Uterus (tissue), 2 donors: ENCODE measurements around the gene SLC25A21.

Experiments used
- POLR2A ChIP-seq, 2 donors: fragments of 450-650 bp; IDR thresholded peaks; one replicate each; pipeline ENCODE4 v1.6.1; 2016; ENCODE audit warnings: antibody characterized with exemption in 2 of 2, mild to moderate bottlenecking in 1 of 2, moderate library complexity in 1 of 2
- TF ChIP-seq, protein P1 (sequence below), 4 experiments: fragments of 200-600 bp in 2 of 4; fragments of 450-650 bp in 2 of 4; sonication (generic) in 2 of 4; IDR thresholded peaks; one replicate each; pipeline ENCODE4 v1.5.1; 2016 to 2019; ENCODE audit warnings: antibody characterized with exemption in 4 of 4, mild to moderate bottlenecking in 2 of 4, moderate library complexity in 1 of 4

GRCh38 chr14:37187294-37187693 is 14.9 kb upstream of the SLC25A21 start:
- TF ChIP-seq, protein P1, sequence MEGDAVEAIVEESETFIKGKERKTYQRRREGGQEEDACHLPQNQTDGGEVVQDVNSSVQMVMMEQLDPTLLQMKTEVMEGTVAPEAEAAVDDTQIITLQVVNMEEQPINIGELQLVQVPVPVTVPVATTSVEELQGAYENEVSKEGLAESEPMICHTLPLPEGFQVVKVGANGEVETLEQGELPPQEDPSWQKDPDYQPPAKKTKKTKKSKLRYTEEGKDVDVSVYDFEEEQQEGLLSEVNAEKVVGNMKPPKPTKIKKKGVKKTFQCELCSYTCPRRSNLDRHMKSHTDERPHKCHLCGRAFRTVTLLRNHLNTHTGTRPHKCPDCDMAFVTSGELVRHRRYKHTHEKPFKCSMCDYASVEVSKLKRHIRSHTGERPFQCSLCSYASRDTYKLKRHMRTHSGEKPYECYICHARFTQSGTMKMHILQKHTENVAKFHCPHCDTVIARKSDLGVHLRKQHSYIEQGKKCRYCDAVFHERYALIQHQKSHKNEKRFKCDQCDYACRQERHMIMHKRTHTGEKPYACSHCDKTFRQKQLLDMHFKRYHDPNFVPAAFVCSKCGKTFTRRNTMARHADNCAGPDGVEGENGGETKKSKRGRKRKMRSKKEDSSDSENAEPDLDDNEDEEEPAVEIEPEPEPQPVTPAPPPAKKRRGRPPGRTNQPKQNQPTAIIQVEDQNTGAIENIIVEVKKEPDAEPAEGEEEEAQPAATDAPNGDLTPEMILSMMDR (IDR thresholded peaks at IDR 0.05), result no peak
- no peak for TF ChIP-seq POLR2A (IDR thresholded peaks at IDR 0.05)
